ENCODE measurements around the gene ADGB.

Gene ADGB

GRCh38 chr6:146583966-146584365 is 14.8 kb upstream of the ADGB start:
- H3K4me3 ChIP-seq (ENCODE audit: extremely low read depth, insufficient read depth, low read length, poor library complexity, severe bottlenecking): no peak overlapping the region
- WGBS, 2 experiments (ENCODE audit: insufficient coverage in 2 of 2): 100% methylated on average over 1 of the region's 1 CpG
- no peaks in the 10 kb centered on the region for H3K36me3 ChIP-seq (ENCODE audit: control insufficient read depth, insufficient read depth, low read length)
- H3K9me3 ChIP-seq (ENCODE audit: control insufficient read depth, low read length): no peaks in the 10 kb centered on the region
- no peaks in the 10 kb centered on the region for H3K4me1 ChIP-seq (ENCODE audit: control insufficient read depth, insufficient read depth, low read length, poor library complexity, severe bottlenecking)
- H3K27ac ChIP-seq (ENCODE audit: low read depth, low read length, severe bottlenecking): no peak overlapping the region

- H3K27ac ChIP-seq (ENCODE audit: low read depth, low read length, severe bottlenecking): no peak overlapping the region
- no peaks in the 10 kb centered on the region for H3K9me3 ChIP-seq (ENCODE audit: control insufficient read depth, low read length)
- no CpG with 5 or more reads among the region's 1 CpG for WGBS, 2 experiments (ENCODE audit: insufficient coverage in 2 of 2)
- H3K4me3 ChIP-seq (ENCODE audit: extremely low read depth, insufficient read depth, low read length, poor library complexity, severe bottlenecking): no peak overlapping the region
- H3K36me3 ChIP-seq (ENCODE audit: control insufficient read depth, insufficient read depth, low read length): no peaks in the 10 kb centered on the region
- no peaks in the 10 kb centered on the region for H3K4me1 ChIP-seq (ENCODE audit: control insufficient read depth, insufficient read depth, low read length, poor library complexity, severe bottlenecking)
Measured at GRCh38 chr6:146587459-146587858, 11.3 kb upstream of the ADGB start.

- H3K4me1 ChIP-seq (ENCODE audit: control insufficient read depth, insufficient read depth, low read length, poor library complexity, severe bottlenecking): no peaks in the 10 kb centered on the region
Measured at GRCh38 chr6:146590492-146590891, 8.3 kb upstream of the ADGB start.

GRCh38 chr6:146592451-146592850 is 6.3 kb upstream of the ADGB start:
- Histone ChIP-seq H3K4me1 (ENCODE audit: control insufficient read depth, insufficient read depth, low read length, poor library complexity, severe bottlenecking) (no peaks in the 10 kb centered on the region), H3K36me3 (ENCODE audit: control insufficient read depth, insufficient read depth, low read length) (no peaks in the 10 kb centered on the region)

More at GRCh38 chr6:146590492-146590891, 8.3 kb upstream of the ADGB start:
- Histone ChIP-seq H3K9me3 (ENCODE audit: control insufficient read depth, low read length) (no peaks in the 10 kb centered on the region), H3K27ac (ENCODE audit: low read depth, low read length, severe bottlenecking) (no peak overlapping the region), H3K36me3 (ENCODE audit: control insufficient read depth, insufficient read depth, low read length) (no peaks in the 10 kb centered on the region), H3K4me3 (ENCODE audit: extremely low read depth, insufficient read depth, low read length, poor library complexity, severe bottlenecking) (no peak overlapping the region)
- 67 to 100% methylated on average over 1 of the region's 1 CpG for WGBS, 2 experiments (ENCODE audit: insufficient coverage in 2 of 2)

GRCh38 chr6:146593986-146594385 is 4.8 kb upstream of the ADGB start:
- Histone ChIP-seq H3K27ac (ENCODE audit: low read depth, low read length, severe bottlenecking) (no peak overlapping the region), H3K9me3 (ENCODE audit: control insufficient read depth, low read length) (no peaks in the 10 kb centered on the region), H3K4me3 (ENCODE audit: extremely low read depth, insufficient read depth, low read length, poor library complexity, severe bottlenecking) (no peak overlapping the region), H3K36me3 (ENCODE audit: control insufficient read depth, insufficient read depth, low read length) (no peaks in the 10 kb centered on the region), H3K4me1 (ENCODE audit: control insufficient read depth, insufficient read depth, low read length, poor library complexity, severe bottlenecking) (no peaks in the 10 kb centered on the region)
- WGBS, 2 experiments (ENCODE audit: insufficient coverage in 2 of 2): 83 to 86% methylated on average over 2 of the region's 2 CpGs

More at GRCh38 chr6:146592451-146592850, 6.3 kb upstream of the ADGB start:
- Histone ChIP-seq H3K4me3 (ENCODE audit: extremely low read depth, insufficient read depth, low read length, poor library complexity, severe bottlenecking) (no peak overlapping the region), H3K27ac (ENCODE audit: low read depth, low read length, severe bottlenecking) (no peak overlapping the region), H3K9me3 (ENCODE audit: control insufficient read depth, low read length) (no peaks in the 10 kb centered on the region)

GRCh38 chr6:146594495-146594894 is 4.3 kb upstream of the ADGB start:
- Histone ChIP-seq H3K9me3 (ENCODE audit: control insufficient read depth, low read length) (no peaks in the 10 kb centered on the region), H3K27ac (ENCODE audit: low read depth, low read length, severe bottlenecking) (no peak overlapping the region), H3K4me1 (ENCODE audit: control insufficient read depth, insufficient read depth, low read length, poor library complexity, severe bottlenecking) (no peaks in the 10 kb centered on the region), H3K4me3 (ENCODE audit: extremely low read depth, insufficient read depth, low read length, poor library complexity, severe bottlenecking) (no peak overlapping the region), H3K36me3 (ENCODE audit: control insufficient read depth, insufficient read depth, low read length) (no peaks in the 10 kb centered on the region)
- no CpG with 5 or more reads among the region's 1 CpG for WGBS, 2 experiments (ENCODE audit: insufficient coverage in 2 of 2)

- no peaks in the 10 kb centered on the region for H3K9me3 ChIP-seq (ENCODE audit: control insufficient read depth, low read length)
- no peak overlapping the region for H3K27ac ChIP-seq (ENCODE audit: low read depth, low read length, severe bottlenecking)
- H3K4me1 ChIP-seq (ENCODE audit: control insufficient read depth, insufficient read depth, low read length, poor library complexity, severe bottlenecking): no peaks in the 10 kb centered on the region
- H3K4me3 ChIP-seq (ENCODE audit: extremely low read depth, insufficient read depth, low read length, poor library complexity, severe bottlenecking): no peak overlapping the region
- WGBS, 2 experiments (ENCODE audit: insufficient coverage in 2 of 2): 100% methylated on average over 1 of the region's 2 CpGs
- H3K36me3 ChIP-seq (ENCODE audit: control insufficient read depth, insufficient read depth, low read length): no peaks in the 10 kb centered on the region
Measured at GRCh38 chr6:146595972-146596731, 2.6 kb upstream of the ADGB start.

GRCh38 chr6:146601352-146601751 is 2.6 kb downstream of the ADGB start:
- no peaks in the 10 kb centered on the region for H3K4me1 ChIP-seq (ENCODE audit: control insufficient read depth, insufficient read depth, low read length, poor library complexity, severe bottlenecking)
- H3K4me3 ChIP-seq (ENCODE audit: extremely low read depth, insufficient read depth, low read length, poor library complexity, severe bottlenecking): no peak overlapping the region
- no peaks in the 10 kb centered on the region for H3K9me3 ChIP-seq (ENCODE audit: control insufficient read depth, low read length)
- no peaks in the 10 kb centered on the region for H3K36me3 ChIP-seq (ENCODE audit: control insufficient read depth, insufficient read depth, low read length)
- no peak overlapping the region for H3K27ac ChIP-seq (ENCODE audit: low read depth, low read length, severe bottlenecking)
- WGBS, 2 experiments (ENCODE audit: insufficient coverage in 2 of 2): no CpG with 5 or more reads among the region's 4 CpGs

GRCh38 chr6:146602526-146602925 is 3.8 kb downstream of the ADGB start:
- H3K9me3 ChIP-seq (ENCODE audit: control insufficient read depth, low read length): no peaks in the 10 kb centered on the region
- no peak overlapping the region for H3K4me3 ChIP-seq (ENCODE audit: extremely low read depth, insufficient read depth, low read length, poor library complexity, severe bottlenecking)
- 78 to 100% methylated on average over 2 to 4 of the region's 6 CpGs for WGBS, 2 experiments (ENCODE audit: insufficient coverage in 2 of 2)
- no peaks in the 10 kb centered on the region for H3K4me1 ChIP-seq (ENCODE audit: control insufficient read depth, insufficient read depth, low read length, poor library complexity, severe bottlenecking)
- no peak overlapping the region for H3K27ac ChIP-seq (ENCODE audit: low read depth, low read length, severe bottlenecking)
- no peaks in the 10 kb centered on the region for H3K36me3 ChIP-seq (ENCODE audit: control insufficient read depth, insufficient read depth, low read length)

GRCh38 chr6:146613947-146614346 is 15.2 kb downstream of the ADGB start:
- whole genome bisulfite sequencing, 2 experiments (ENCODE audit: insufficient coverage in 2 of 2): no CpG with 5 or more reads among the region's 3 CpGs
- H3K4me1 ChIP-seq (ENCODE audit: control insufficient read depth, insufficient read depth, low read length, poor library complexity, severe bottlenecking): no peaks in the 10 kb centered on the region

GRCh38 chr6:146620655-146621054 is 21.9 kb downstream of the ADGB start:
- 83 to 100% methylated on average over 1 of the region's 2 CpGs for WGBS, 2 experiments (ENCODE audit: insufficient coverage in 2 of 2)

More at GRCh38 chr6:146613947-146614346, 15.2 kb downstream of the ADGB start:
- Histone ChIP-seq H3K27ac (ENCODE audit: low read depth, low read length, severe bottlenecking) (no peak overlapping the region), H3K9me3 (ENCODE audit: control insufficient read depth, low read length) (no peaks in the 10 kb centered on the region), H3K36me3 (ENCODE audit: control insufficient read depth, insufficient read depth, low read length) (no peaks in the 10 kb centered on the region), H3K4me3 (ENCODE audit: extremely low read depth, insufficient read depth, low read length, poor library complexity, severe bottlenecking) (no peak overlapping the region)

More at GRCh38 chr6:146620655-146621054, 21.9 kb downstream of the ADGB start:
- Histone ChIP-seq H3K9me3 (ENCODE audit: control insufficient read depth, low read length) (no peaks in the 10 kb centered on the region), H3K27ac (ENCODE audit: low read depth, low read length, severe bottlenecking) (no peak overlapping the region), H3K4me3 (ENCODE audit: extremely low read depth, insufficient read depth, low read length, poor library complexity, severe bottlenecking) (no peak overlapping the region), H3K36me3 (ENCODE audit: control insufficient read depth, insufficient read depth, low read length) (no peaks in the 10 kb centered on the region), H3K4me1 (ENCODE audit: control insufficient read depth, insufficient read depth, low read length, poor library complexity, severe bottlenecking) (no peaks in the 10 kb centered on the region)

All from mesodermal cell (in vitro differentiated cells).